Tongue (tissue), 2 donors: ENCODE data around the gene RELT. TPM values are rescaled to one million over a fixed set of nuclear protein-coding genes. Genes with fewer than 3 reads are reported as not detected.

Experiments used
- DNase-seq: peaks from one replicate; pipeline ENCODE4 v3.0.0-alpha.2; 2015
- total RNA-seq: library from RNA; depleted of rRNA; stranded (reverse); fragments of >200 nt; gene quantifications from one replicate; pipeline ENCODE4 v1.2.3, GENCODE V29; 2014

Gene RELT
- total RNA-seq, 1 donor from 2014 or later: 5.8 TPM

DNA sequence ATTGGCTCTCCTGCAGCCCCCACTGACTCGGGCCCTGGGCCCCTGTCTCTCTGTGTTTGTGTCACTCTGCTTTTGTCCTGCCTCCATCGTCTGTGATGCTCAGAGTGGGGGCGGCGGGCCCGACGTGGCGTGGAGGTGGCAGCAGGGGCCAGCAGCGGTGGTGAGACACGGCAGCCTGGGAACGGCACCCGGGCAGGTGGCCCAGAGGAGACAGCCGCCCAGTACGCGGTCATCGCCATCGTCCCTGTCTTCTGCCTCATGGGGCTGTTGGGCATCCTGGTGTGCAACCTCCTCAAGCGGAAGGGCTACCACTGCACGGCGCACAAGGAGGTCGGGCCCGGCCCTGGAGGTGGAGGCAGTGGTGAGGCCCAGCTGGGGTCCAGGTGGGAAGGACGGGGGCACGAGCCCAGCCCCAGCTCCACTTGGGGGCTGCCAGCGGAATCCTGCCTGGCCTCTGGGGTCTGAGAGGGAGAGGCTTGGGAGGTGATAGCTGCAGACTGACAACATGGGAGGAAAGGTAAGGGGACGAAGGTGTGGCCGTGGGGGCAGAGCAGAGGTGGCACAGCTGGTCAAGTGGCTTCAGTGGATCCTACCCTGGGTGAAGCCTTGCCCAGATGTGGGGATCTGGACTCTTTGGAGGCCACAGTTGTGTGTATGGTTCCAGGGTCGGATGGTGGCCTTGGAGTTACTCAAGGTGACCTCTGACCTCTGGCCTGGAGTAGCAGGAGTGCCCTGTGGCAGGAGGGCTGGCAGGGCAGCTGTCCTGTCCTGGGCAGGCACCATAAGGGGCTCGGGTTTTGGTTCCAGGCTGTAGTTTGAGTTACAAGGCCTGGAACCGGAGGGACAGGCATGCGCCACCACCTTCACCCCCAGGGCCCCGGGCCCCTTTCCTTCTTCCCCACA is 16.2 kb downstream of the RELT start:
- DNase-seq: no peak

DNA sequence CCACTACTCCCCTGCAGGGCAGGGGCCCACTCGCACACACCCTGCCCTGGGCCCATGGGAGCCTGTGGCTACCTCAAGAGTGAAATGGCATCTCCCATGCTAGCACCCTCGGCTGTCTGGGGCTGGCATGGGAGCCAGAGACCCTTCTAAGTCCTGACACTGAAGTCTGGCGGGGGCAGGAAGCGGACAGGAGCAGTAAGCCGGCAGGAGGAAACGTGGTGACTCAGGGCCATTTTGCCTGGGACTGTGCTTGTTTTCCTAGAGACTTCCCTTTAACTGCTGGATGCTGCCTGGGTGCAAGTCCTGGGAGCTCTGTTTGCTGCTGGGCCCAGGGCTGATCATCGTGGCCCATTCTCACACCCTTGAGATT is 16.8 kb downstream of the RELT start:
- no peak for DNase-seq

DNA sequence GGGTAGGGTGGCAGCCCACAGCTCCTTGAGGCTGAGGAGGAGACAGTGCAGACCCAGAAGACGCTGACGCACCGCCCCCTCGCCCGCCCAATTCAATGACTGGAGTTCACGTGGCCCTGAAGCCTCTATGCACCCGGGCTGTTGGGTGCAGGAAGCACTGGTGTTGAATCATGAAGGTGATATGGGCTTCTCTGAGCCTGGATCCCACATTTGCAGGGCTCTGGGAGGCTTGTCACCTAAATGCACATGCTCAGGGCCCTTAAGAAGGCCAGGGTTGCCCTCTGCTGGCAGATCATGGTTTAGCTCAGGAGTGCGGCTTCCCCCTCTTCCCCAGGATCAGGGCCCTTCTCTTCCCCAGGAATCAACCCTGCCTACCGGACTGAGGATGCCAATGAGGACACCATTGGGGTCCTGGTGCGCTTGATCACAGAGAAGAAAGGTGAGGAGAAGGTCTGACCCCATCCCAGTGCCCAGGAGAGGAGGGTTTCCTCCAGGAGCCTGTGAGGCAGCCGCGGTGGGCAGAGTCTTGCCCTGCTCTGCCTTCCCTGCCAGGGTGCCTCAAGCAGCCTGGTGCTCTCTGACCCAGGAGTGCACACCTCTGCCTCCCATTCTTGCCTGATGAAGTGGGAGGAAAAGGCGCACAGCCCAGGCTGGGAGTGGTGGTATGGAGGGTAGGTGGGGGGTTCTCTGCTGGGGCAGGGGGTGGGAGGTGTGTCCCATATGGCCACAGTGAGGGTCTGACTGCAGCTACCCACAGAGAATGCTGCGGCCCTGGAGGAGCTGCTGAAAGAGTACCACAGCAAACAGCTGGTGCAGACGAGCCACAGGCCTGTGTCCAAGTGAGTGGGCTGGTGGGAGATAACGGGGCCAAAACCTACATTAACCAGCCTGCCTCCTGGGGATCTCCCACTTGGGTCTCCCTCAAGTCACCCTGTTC is 17.5 kb downstream of the RELT start:
- DNase-seq: peak; percentile 85

DNA sequence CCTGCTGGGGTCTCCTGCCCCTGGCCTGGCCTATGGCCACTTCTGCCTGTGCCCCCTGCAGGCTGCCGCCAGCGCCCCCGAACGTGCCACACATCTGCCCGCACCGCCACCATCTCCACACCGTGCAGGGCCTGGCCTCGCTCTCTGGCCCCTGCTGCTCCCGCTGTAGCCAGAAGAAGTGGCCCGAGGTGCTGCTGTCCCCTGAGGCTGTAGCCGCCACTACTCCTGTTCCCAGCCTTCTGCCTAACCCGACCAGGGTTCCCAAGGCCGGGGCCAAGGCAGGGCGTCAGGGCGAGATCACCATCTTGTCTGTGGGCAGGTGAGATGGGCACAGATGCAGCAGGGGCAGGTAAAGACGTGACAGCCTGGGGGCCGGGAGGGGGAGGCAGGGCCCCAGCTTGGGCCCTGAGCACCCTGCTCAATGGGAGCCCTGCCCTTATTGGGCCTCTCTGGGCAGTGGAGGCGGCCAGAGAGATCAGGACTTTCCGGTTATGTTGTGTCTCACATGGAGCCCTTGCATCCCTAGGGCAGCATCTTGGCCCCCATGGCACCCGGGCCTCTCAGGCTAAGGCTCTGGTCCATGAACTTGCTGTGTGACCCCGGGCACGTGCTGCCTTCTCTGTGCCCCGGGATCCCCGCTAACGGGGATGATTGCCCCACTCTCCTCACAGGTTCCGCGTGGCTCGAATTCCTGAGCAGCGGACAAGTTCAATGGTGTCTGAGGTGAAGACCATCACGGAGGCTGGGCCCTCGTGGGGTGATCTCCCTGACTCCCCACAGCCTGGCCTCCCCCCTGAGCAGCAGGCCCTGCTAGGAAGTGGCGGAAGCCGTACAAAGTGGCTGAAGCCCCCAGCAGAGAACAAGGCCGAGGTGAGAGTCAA is 18.5 kb downstream of the RELT start:
- DNase-seq: no peak

DNA sequence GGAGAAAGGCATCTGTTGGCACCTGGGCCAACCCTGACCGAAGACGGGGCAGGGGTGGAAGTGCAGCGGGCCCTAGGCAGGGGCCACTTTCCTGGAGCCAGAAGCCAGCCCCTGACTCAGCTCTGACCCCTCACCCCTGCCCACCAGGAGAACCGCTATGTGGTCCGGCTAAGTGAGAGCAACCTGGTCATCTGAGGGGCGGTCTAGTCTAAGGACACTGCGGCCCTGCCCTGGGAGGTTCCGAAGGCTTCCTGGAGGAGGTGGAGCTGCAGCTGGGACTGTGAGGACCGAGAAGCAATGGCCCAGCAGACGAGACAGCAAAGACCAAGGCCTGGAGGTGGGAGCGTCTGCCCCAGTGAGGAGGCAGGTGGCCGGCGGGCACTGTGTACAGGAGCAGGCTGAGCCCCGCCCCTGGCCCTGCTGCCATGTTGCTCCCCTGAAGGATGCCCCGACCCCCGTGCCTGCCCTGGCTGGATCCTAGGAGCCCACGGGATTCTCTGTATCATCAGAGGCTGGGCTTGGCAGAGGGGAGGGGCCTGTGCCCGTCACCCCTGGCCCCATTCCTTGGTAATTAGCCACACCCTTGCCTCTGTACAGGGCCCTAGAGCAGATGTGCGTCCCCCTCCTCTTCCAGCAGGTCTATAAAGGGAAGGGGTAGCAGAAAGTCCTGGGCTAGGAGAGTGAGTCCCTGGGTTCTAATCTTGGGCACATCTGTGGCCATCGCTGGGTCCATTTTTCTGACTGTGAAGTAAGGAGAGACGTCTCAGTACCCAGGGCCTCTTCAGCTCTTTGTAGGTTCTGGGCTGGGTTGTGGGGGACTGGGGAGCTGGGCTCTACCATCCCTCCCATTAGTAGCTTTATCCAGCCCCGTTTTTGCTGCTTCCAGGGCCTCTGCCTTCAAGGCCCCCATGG is 19.4 kb downstream of the RELT start:
- DNase-seq: no peak

DNA sequence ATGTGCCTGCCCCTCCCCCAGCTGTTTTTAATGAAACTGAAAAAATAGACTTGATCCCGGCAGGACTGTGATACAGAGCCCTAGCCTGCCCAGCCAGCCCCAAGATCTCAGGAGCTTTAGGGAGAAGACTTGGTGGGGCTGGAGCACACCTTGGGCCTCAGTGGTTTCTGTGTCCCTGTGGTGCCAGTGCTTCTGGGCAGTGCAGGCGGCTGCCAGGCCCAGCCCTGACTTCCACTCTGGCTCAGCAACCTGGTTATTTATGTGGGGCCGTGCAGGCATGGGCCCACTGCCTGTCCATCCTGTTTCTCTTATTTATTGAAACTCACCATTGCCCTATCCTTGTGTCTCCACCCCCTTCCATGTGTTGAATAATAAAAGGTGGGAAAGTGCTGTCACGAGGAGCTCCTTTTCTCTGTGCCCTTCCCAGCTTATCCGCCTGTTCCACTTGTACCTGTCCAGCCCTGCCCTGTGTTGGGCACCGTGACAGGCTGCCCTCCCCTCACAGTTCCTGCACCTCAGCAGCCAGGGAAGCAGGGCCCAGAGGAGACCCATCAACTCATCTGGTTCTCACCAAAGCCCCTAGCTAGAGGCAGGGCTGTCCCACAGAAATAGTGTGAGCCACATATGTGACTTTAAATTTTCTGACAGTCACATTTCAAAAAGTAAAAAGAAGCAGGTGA is 20.2 kb downstream of the RELT start:
- no peak for DNase-seq

DNA sequence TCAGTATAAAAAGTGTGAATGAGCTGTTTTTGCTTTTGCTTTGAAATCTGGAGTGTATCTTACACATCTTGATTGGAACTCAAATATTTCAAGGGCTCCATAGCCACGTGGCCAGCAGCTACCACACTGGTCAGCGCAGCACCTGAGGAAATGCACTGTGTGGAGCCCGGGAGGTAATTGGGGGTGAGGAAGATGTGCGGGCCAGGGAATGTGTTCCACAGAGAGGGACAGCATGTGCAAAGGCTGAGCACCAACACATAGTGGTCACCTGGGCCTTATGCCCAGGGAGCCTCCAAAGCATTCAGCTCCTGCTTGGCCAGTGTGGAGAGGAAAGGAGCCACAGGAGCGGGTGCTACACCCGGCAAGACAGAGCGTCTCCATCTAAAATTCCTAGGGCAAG is 20.8 kb downstream of the RELT start:
- DNase-seq: no peak

DNA sequence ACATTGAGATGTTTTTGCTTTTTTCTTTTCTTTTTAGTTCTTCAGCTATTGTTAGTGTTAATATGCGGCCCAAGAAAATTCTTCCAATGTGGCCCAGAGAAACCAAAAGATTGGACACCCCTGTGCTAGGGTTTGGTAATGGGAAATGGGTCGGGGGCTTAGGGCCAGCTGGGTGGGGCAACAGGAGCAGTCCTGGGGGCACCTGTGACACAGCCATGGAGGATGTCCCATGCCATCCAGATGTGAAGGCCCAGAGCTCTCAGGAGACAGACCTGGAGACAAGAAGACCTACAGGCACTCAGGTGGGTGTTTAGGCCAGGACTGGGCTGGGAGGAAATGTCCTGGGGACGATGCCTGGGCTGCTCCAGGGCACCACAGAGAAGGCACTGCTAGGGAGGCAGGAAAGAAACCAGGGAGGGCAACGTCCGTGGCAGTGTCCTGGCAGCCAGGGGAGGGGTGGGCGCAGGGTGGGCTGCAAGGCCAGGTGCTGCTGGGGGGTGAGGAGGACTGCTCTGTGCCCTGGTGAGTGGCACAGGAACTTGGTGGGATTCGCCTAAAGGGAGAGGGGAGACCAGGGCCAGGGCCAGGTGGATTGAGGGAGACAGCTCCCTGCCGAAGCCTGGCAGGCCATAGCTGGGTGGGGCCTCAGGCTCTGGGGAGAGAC is 21.4 kb downstream of the RELT start:
- no peak for DNase-seq

DNA sequence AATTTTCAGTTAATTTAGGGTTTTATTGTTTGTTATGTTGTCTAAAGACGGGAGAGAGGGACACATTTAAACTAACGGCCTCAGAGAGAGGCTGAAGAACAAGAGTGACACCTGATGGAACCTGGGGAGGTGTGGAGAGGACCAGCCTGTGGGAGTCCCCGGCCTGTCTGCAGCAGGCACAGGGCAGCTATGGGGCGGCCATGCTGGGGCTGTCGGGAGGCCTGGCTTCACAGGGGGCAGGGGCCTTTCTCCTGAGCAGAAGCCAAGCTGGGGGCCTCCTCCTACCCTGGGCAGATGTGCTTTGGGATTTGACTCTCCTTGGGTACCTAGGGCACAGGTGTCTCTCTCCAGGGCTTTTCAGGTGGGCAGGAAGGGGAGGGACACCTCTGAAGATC is 21.9 kb downstream of the RELT start:
- no peak for DNase-seq

DNA sequence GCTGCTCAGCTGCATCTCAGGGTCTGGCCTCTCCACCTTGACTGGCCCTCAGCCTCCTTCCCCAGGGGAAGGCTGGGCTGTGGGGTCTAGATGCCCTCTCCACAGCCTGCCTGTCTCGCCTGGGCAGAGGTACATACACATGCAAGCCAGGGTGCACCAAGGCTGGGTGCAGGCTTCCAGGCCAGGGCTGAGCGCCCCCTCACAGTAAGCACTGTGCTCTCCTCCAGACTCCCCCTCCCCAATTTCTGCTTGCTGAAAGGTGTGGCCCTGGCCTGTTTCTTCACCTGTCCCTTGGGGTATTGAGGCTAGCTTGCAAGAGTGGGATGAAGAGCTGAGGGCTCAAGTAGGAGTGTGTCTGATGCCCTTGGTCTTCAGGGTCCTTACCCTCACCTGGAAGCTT is 22.5 kb downstream of the RELT start:
- DNase-seq: no peak

DNA sequence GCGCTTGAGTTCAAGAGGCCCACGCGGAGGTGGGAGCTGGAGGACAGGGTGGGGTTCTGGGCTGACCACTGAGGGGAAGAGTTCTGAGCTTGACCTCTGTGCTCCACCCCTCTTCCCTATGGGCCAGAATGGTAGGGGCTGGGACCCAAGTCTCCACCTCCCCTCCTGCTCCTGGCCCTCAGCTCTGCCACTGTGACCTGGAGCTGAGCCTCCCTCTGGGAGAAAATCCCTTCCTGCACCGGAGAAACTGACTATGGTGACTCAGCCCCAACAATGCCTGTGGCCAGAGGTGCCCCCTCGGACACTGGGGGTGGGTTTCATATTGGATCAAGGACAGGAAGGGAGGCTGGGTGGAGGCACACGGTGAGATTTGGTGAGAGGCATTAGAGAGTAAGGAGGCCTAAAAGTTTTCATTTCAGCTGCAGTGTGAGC is 23.0 kb downstream of the RELT start:
- no peak for DNase-seq

DNA sequence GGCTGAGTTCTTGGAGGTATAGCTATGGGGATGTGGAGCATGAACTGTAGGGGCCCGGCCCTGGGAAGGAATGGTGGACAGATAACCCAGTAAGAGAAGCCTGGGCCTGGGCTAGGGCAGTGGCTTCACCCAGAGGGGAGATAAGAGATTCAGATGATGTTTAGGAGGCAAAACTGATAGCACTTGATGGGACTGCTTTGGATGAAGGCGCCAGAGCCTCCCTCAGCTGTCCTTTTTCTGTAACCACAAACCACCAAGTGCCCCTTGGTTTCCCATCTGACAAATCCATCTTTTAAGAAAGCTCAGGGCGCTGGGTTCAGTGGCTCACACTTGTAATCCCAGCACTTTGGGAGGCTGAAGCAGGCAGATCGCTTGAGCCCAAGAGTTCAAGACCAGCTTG is 23.4 kb downstream of the RELT start:
- no peak for DNase-seq

DNA sequence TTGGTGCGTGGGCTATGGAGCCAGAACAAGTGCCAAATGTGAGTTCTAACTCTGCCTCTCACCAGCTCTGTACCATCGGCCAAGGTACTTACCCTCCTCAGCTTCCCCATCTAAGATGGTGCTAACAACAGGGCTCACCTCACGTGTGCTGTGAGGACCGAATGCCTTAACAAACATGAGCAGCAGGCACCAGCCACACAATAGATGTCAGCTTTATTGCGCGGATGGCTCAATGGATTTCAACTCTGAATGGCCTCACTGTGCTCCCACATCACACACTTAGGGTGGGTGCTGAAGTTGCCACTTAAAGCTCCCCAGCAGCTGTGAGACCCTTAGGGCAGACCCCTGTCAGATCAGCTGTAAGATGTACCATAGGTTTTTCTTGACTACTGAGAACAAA is 24.1 kb downstream of the RELT start:
- no peak for DNase-seq

DNA sequence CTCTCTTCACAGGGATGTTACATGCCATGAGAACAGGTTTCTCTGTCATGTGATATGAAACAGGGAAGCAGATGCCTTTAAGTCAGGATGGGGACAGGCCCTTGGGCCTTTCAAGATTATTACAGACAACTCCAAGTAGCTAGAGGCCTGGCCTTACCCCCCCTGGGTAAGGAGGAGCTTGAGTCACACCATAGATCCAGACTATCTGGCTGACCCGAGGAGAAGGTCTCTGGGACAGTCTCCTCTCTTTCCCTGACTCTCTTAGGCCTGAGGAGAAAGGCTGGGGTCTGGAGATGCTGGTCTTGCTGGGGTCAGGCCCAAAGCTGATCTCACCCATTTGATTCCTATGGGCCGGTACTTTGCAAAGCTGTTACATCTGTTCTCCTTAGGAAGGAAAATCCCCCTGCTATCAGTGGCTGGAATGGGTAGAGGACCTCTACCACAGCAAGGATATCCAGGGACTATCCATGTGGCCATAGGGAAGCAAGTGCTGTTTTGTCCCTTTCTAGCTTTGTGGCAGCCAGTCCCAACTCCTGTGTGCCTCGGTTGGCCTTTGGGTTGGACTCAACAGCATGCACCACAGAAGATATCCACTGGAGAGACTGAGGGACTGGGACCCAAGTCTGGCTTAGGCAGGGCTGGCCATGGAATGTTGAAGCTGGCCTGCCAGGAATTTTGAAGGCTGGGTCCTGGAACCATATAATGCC is 25.2 kb downstream of the RELT start:
- no peak for DNase-seq

DNA sequence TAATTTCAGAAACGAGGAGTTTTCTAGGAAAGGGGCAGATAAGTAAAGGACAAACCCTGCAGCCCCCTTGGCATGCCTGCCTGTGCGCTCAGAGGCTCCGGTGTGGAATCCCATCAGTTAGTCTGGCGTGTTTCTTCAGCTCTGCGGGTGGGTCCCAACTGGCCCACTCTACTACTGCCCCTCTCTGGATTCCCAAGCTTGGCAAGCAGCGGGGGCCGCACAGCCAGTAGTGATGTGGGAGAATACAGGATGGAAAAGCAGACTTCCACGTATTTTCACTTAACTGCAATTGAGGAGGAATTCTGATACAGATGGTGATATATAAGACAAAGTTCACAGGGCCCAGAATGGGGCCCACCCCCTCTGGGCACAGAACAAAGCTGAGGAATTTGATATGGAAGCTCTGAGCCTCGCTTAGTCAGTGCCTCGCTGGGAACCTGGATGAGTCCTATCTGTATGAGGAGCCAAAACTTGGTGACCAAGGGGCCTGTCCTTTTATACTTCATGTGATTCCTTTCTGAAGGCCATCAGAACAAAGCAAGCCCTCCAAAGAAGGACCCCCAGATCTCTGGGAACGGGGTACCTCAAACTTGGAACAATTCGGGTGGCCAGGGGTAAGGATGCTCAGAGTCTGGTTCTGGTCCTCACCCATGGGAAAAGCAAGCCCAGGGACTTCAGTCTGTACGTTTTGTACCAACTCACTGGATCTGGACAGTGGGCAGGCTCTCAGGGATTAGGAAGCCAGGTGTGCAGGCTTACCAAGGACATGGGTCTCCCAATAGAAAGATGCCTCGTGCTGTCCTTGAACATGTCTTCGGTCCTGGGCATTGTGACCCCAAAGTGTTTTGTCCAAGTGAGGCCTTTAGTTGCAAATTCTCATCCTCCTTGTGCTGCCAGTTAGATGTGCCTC is 26.0 kb downstream of the RELT start:
- no peak for DNase-seq

DNA sequence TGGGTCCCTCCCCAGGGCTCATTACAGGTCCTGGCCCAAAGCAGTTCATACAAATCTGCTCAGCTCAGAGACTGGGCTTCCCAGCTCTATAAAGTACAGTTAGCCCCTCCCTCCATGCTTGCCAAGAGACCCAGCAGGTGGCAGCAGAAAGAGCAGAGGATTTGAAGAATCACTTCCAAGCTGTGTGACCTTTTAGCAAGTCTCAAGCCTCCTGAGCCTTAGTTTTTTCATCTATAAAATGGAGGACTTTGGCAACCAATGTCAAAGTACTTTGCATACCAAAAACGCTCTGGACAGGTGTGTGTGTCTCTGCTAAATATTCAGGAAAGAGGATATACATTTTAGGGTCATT is 26.6 kb downstream of the RELT start:
- no peak for DNase-seq

DNA sequence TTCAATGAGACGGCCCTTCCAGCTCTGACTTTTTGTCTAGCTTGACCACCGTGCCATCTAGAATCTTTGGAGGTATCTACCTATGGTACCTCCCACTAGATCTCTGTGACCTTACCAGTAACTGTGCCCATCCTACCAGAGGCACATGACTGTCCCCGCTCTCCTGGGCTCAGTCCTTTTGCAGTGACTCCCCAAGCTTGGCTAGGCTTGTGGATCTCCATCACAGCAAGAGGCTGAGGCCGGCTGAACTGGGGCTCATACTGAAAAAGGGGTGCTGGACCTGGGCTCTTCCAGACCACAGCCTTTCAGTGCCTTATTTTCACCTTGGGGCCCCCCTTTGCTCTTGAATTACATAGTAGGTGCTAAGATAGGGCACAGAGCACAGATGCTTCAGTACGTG is 27.3 kb downstream of the RELT start:
- no peak for DNase-seq

DNA sequence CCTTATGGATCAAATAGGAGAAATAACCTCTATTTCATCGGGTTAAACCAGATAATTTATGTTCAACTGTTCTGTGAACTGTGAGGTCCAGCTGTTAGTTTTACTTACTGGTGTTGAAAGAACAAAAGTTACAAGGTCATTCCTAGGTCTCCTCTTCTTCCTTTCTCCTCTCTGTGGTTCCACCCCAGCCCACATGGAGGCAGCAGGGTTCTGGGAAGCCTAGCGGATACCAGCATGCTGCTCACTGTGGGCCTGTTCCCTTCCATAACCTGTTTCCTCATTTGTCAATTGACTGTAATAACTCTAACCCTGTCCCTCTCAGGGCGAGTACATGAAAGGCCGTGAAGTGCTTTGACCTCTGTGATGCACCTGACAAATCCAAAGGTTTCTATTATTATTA is 27.8 kb downstream of the RELT start:
- peak; percentile 74 for DNase-seq
